Daoy (cell line): ENCODE results near the gene DMRTA2. TPM values are rescaled to one million over a fixed set of nuclear protein-coding genes. Genes with fewer than 3 reads are reported as not detected.
A peak's percentile ranks its signal among the peaks of the same experiment; 100 is the strongest.
"Not testable (repeated sequence)": the region's sequence is repeated elsewhere in the genome, so short reads cannot be mapped to it uniquely, and the experiment has no call there.

Experiments used
- DNase-seq: peaks from one replicate; pipeline ENCODE4 v3.0.0-alpha.2; 2015; ENCODE audit warnings: low read depth
- total RNA-seq: library from RNA; depleted of rRNA; stranded (reverse); fragments of >200 nt; shearing (Covaris generic); gene quantifications from 2 replicates; pipeline ENCODE4 v1.2.3, GENCODE V29; 2014

The DMRTA2 gene
- total RNA-seq, 1 experiment from 2014 or later = 24.9 TPM

- DNase-seq = no peak
These were observed 29.6 kb downstream of the DMRTA2 start for GRCh38 chr1:50393522-50394120.

- not testable (repeated sequence) for DNase-seq
These were observed 41.7 kb downstream of the DMRTA2 start for GRCh38 chr1:50381551-50381950.

- no peak for DNase-seq
These were observed 44.5 kb downstream of the DMRTA2 start for GRCh38 chr1:50378770-50379169.

GRCh38 chr1:50373532-50373931 lies 49.7 kb downstream of the DMRTA2 start:
- no peak for DNase-seq

- no peak for DNase-seq
These were observed 51.5 kb downstream of the DMRTA2 start for GRCh38 chr1:50371749-50372148.

- no peak for DNase-seq
These were observed 53.4 kb downstream of the DMRTA2 start for GRCh38 chr1:50369830-50370229.

GRCh38 chr1:50369008-50369634 lies 54.1 kb downstream of the DMRTA2 start:
- DNase-seq = no peak

- DNase-seq = peak; percentile 19
These were observed 54.9 kb downstream of the DMRTA2 start for GRCh38 chr1:50368179-50369007.
